ENCODE measurements around the gene CCNB2.

Gene CCNB2

GRCh38 chr15:59169251-59169708 is 64.3 kb downstream of the CCNB2 start:
- no peak for DNase-seq

- no peak for DNase-seq
Measured at GRCh38 chr15:59170295-59171066, 65.5 kb downstream of the CCNB2 start.

GRCh38 chr15:59171067-59171397 is 66.1 kb downstream of the CCNB2 start:
- no peak for DNase-seq

GRCh38 chr15:59172289-59172901 is 67.4 kb downstream of the CCNB2 start:
- DNase-seq = no peak

- DNase-seq = no peak
Measured at GRCh38 chr15:59173194-59173593, 68.2 kb downstream of the CCNB2 start.

- DNase-seq = no peak
Measured at GRCh38 chr15:59174151-59174834, 69.3 kb downstream of the CCNB2 start.

All from GF-D8 (cell line).